ENCODE results near the gene TCF3. TPM values are rescaled to one million over a fixed set of nuclear protein-coding genes. Genes with fewer than 3 reads are reported as not detected.
A peak's percentile ranks its signal among the peaks of the same experiment; 100 is the strongest.

The TCF3 gene
- total RNA-seq, 4 donors from 2014 or later, result 21.2 to 62.0 (median 39.6) TPM

DNA sequence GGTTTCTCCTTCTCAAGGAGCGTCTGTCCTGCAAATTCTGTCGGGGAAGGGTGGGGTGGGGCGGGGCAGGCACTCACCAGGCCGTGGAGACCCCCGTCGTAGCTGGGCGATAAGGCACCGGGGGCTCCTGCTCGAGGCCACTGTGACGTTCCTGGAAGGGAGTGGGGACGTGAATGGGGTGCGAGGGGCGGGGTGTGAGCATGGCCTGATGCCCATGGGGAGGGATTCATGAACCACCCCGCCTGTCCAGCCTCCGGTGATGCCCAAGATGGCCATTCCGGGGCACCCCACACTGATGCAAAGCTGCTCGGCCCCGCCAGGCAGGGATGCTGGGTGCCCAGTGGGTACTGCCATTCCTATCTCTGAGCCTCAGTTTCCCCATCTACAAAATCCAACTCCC lies 32.7 kb downstream of the TCF3 start:
- Histone ChIP-seq H3K4me1 (peaks cover 0 to 9% (median 0%) of the 10 kb centered on the region in 3 donors), H3K27ac (no peak overlapping the region), H3K36me3 (peaks cover 0 to 95% of the 10 kb centered on the region in 2 donors), H3K9me3 (no peaks in the 10 kb centered on the region), H3K27me3 (no peaks in the 10 kb centered on the region), H3K4me3 (no peak overlapping the region)
- no CpG with 5 or more reads among the region's 18 CpGs for WGBS, 2 donors (ENCODE audit: low coverage in 1 of 2)
- no peak for ATAC-seq
- TF ChIP-seq POLR2A (IDR thresholded peaks at IDR 0.05) (no peak), POLR2AphosphoS5 (IDR thresholded peaks at IDR 0.05) (no peak), EP300 (IDR thresholded peaks at IDR 0.05) (no peak)
- TF ChIP-seq, protein P1, sequence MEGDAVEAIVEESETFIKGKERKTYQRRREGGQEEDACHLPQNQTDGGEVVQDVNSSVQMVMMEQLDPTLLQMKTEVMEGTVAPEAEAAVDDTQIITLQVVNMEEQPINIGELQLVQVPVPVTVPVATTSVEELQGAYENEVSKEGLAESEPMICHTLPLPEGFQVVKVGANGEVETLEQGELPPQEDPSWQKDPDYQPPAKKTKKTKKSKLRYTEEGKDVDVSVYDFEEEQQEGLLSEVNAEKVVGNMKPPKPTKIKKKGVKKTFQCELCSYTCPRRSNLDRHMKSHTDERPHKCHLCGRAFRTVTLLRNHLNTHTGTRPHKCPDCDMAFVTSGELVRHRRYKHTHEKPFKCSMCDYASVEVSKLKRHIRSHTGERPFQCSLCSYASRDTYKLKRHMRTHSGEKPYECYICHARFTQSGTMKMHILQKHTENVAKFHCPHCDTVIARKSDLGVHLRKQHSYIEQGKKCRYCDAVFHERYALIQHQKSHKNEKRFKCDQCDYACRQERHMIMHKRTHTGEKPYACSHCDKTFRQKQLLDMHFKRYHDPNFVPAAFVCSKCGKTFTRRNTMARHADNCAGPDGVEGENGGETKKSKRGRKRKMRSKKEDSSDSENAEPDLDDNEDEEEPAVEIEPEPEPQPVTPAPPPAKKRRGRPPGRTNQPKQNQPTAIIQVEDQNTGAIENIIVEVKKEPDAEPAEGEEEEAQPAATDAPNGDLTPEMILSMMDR (IDR thresholded peaks at IDR 0.05), result no peak

DNA sequence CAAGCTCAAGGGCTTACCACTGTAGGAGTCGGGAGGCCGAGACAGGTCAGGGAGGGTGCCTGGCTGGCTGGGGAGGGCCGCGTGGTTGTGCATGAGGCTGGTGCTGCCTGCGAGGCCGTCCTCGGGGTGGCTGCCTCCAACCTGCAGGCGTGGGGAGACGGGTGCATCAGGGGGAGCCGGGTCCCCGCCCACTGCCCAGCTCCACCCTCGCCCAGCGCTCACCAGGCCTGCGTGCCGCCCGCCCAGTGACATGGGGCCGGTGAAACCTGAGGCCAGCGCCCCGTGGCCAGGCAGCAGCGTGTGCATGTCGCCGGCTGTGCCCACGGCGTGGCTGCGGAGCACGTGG lies 33.3 kb downstream of the TCF3 start:
- 80% methylated on average over 2 of the region's 26 CpGs; no CpG with 5 or more reads in 1 of the 2 donors for WGBS, 2 donors (ENCODE audit: low coverage in 1 of 2)
- Histone ChIP-seq H3K27ac (no peak overlapping the region), H3K27me3 (no peaks in the 10 kb centered on the region), H3K9me3 (no peaks in the 10 kb centered on the region), H3K4me1 (peaks cover 0 to 9% (median 0%) of the 10 kb centered on the region in 3 donors), H3K4me3 (no peak overlapping the region), H3K36me3 (peaks cover 0 to 95% of the 10 kb centered on the region in 2 donors)
- ATAC-seq, result no peak
- TF ChIP-seq POLR2AphosphoS5 (IDR thresholded peaks at IDR 0.05) (no peak), EP300 (IDR thresholded peaks at IDR 0.05) (no peak), POLR2A (IDR thresholded peaks at IDR 0.05) (no peak)
- TF ChIP-seq, protein P1 (IDR thresholded peaks at IDR 0.05), result no peak

DNA sequence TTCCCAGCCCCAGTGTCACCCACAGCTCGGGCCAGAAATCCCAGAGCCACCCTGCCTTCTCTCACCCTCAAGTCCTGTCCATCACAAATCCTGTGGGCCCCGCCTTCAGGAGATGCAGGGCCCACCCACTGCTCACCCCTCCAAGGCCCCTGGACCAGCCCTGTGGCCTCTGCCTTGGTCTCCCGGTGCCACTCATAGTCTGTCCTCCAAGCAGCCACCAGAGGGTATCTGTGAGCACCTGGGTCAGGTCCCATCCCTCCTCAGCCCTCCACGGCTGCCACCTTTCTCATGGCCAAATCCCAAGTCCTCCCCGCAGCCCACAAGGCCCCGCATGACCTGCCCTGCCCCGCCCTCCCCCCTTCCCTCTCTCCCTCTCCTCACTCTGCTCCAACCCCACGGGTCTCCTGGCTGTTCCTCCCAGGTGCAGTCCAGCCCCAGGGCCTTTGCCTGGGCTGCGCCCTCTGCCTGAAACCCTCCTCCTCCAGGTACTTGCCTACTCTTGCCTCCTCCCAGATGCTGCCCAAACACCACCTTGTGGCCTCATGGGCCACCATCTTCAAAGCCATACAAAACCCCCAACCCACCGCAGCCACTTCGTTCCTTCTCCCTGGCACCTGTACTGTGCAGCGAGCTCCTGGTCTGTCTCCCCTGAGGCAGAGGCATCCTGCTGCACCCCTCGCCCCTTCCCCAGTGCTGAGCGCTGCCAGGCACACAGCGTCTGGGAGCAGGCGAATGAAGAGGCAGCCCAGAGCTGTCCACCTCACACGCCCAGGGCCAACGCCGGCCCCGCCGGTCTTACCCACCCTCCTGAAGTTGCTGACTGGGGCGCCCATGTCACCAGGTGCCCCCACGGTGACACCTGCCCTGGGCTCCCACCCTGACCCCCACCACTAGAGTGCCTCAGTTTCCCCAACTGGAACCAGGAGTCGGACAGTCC lies 34.0 kb downstream of the TCF3 start:
- no peaks in the 10 kb centered on the region for H3K27me3 ChIP-seq
- peaks cover 0 to 9% (median 0%) of the 10 kb centered on the region in 3 donors for H3K4me1 ChIP-seq
- TF ChIP-seq, protein P1 (IDR thresholded peaks at IDR 0.05), result peak in 3 of 4 experiments; percentile 22 to 39 (median 36)
- TF ChIP-seq POLR2A (IDR thresholded peaks at IDR 0.05), result no peak
- TF ChIP-seq EP300 (IDR thresholded peaks at IDR 0.05), result no peak
- H3K9me3 ChIP-seq, result no peaks in the 10 kb centered on the region
- H3K27ac ChIP-seq, result no peak overlapping the region
- 42 to 76% methylated on average over 4 of the region's 24 CpGs for WGBS, 2 donors (ENCODE audit: low coverage in 1 of 2)
- no peak for ATAC-seq
- H3K36me3 ChIP-seq, result peaks cover 0 to 95% of the 10 kb centered on the region in 2 donors
- H3K4me3 ChIP-seq, result no peak overlapping the region

DNA sequence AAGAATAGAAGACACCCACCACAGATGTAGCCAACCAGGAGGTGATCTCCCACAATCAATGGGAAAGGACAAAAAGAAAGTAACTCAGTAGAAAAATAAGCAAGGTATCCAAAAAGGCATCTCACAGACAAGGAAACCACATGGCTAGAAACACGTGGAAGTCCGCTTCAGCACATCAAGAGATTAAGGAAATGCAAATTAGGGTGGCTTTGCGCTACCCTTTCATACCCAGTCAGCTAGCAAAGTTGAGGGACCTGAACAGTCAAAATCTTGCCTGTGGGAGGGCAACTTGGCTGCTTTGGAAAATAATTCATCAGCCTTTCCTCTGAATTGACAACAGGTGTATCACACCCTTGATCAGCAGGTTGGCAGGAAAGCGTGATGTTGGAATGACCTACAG lies 35.5 kb downstream of the TCF3 start:
- Histone ChIP-seq H3K27ac (peak overlapping the region in 1 of 4 donors; percentile 15), H3K4me1 (peaks cover 0 to 9% (median 0%) of the 10 kb centered on the region in 3 donors), H3K4me3 (no peak overlapping the region), H3K36me3 (peaks cover 0 to 97% of the 10 kb centered on the region in 2 donors), H3K9me3 (no peaks in the 10 kb centered on the region), H3K27me3 (no peaks in the 10 kb centered on the region)
- 52 to 66% methylated on average over 3 of the region's 4 CpGs for WGBS, 2 donors (ENCODE audit: low coverage in 1 of 2)
- TF ChIP-seq, protein P1 (IDR thresholded peaks at IDR 0.05), result no peak
- TF ChIP-seq EP300 (IDR thresholded peaks at IDR 0.05), result no peak
- TF ChIP-seq POLR2A (IDR thresholded peaks at IDR 0.05), result no peak
- TF ChIP-seq POLR2AphosphoS5 (IDR thresholded peaks at IDR 0.05), result no peak
- no peak for ATAC-seq

DNA sequence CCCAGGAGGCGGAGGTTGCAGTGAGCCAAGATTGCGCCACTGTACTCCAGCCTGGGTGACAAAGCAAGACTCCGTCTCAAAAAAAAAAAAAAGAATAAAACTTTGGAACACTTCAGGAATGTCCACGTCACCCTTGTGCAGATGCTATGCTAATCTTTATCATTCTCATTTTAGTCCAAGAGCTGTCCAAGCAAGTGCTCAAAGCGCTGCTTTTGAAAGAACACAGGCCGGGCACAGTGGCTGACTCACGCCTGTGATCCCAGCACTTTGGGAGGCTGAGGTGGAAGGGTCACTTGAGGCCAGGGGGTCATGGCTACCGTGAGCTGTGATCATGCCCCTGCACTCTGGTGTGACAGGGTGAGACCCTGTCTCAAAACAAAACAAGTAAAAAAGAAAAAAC lies 36.0 kb downstream of the TCF3 start:
- ATAC-seq, result peak; percentile 11
- no peak for TF ChIP-seq EP300 (IDR thresholded peaks at IDR 0.05)
- no peak for TF ChIP-seq POLR2A (IDR thresholded peaks at IDR 0.05)
- TF ChIP-seq, protein P1 (IDR thresholded peaks at IDR 0.05), result no peak
- TF ChIP-seq POLR2AphosphoS5 (IDR thresholded peaks at IDR 0.05), result peak; percentile 62
- Histone ChIP-seq H3K27me3 (no peaks in the 10 kb centered on the region), H3K27ac (peak overlapping the region in 1 of 4 donors; percentile 15), H3K36me3 (peaks cover 0 to 97% of the 10 kb centered on the region in 2 donors), H3K4me1 (peaks cover 0 to 9% (median 0%) of the 10 kb centered on the region in 3 donors), H3K4me3 (no peak overlapping the region), H3K9me3 (no peaks in the 10 kb centered on the region)
- 41 to 69% methylated on average over 6 to 8 of the region's 8 CpGs for WGBS, 2 donors (ENCODE audit: low coverage in 1 of 2)
